Endothelial cell of umbilical vein (primary cell): Measurements from ENCODE around the gene TDRKH. TPM values are rescaled to one million over a fixed set of nuclear protein-coding genes. Genes with fewer than 3 reads are reported as not detected.

Experiments
- BruUV-seq: library from RNA; stranded (reverse); fragments of 400-500 nt; replicated peaks from 2 replicates; lab custom pipeline; 2021; lab: Mats Ljungman, UMichigan
- CTCF ChIA-PET: fragments of 300-600, 350-600 bp; sonication (Branson Sonifier 250); formaldehyde crosslinking; loops from one replicate; lab custom pipeline; 2021; ENCODE audit warnings: antibody characterized with exemption, inconsistent platforms; lab: Charles Lee
- POLR2A ChIA-PET: fragments of 300-600, 350-600 bp; sonication (Branson Sonifier 250); formaldehyde crosslinking; loops from one replicate; lab custom pipeline; 2021; ENCODE audit warnings: antibody characterized with exemption, inconsistent platforms; lab: Charles Lee
- DNase-seq: peaks from one replicate; pipeline ENCODE4 v3.0.0-alpha.2; 2011; ENCODE audit warnings: low read depth, low spot score
- FAIRE-seq: peaks from 2 replicates; lab custom pipeline; 2011; peaks lifted over from hg19 to GRCh38; lab: Jason Lieb, UNC
- H2AFZ ChIP-seq: 2 replicates; pipeline ENCODE4 v1.6.0; 2012; ENCODE audit warnings: low read depth, low read length, control low read depth, inconsistent platforms
- H3K27ac ChIP-seq: 2 replicates; pipeline ENCODE4 v1.5.1; 2011; ENCODE audit warnings: low read depth, mild to moderate bottlenecking, control low read depth, low read length, moderate library complexity; ENCODE audit not compliant: insufficient read depth
- H3K27me3 ChIP-seq, 2 experiments: 2 replicates each; pipeline versions ENCODE4 v1.6.0 to v1.6.1; 2011; ENCODE audit warnings: low read length in 2 of 2, mixed read lengths in 1 of 2; ENCODE audit not compliant: control insufficient read depth in 2 of 2, insufficient read depth in 2 of 2
- H3K36me3 ChIP-seq, 2 experiments: 2 replicates in 1 of 2; 3 replicates in 1 of 2; pipeline ENCODE4 v1.5.1; 2011; ENCODE audit warnings: low read length in 2 of 2, mild to moderate bottlenecking in 1 of 2, moderate library complexity in 1 of 2; ENCODE audit not compliant: control insufficient read depth in 2 of 2, insufficient read depth in 2 of 2; ENCODE audit errors: extremely low read depth in 1 of 2
- H3K4me1 ChIP-seq: 3 replicates; pipeline ENCODE4 v1.5.1; 2011; ENCODE audit warnings: mild to moderate bottlenecking, low read length; ENCODE audit not compliant: control insufficient read depth, insufficient read depth; ENCODE audit errors: extremely low read depth
- H3K4me2 ChIP-seq: 2 replicates; pipeline ENCODE4 v1.6.1; 2011; ENCODE audit warnings: low read length, control low read depth, mixed read lengths; ENCODE audit not compliant: insufficient read depth
- H3K4me3 ChIP-seq, 3 experiments: fragments of 200-600 bp in 1 of 3; sonication (generic), shearing (Covaris generic) in 1 of 3; replicated peaks in 1 of 3; 2 replicates each; pipeline ENCODE4 v1.5.1; 2011 to 2016; ENCODE audit warnings: control low read depth in 3 of 3, low read length in 3 of 3, mild to moderate bottlenecking in 2 of 3, inconsistent platforms in 1 of 3, low read depth in 1 of 3, moderate library complexity in 1 of 3; ENCODE audit not compliant: insufficient read depth in 1 of 3
- H3K79me2 ChIP-seq: 2 replicates; pipeline ENCODE4 v1.6.0; 2012; ENCODE audit warnings: low read length, inconsistent platforms; ENCODE audit not compliant: control insufficient read depth, insufficient read depth
- H3K9ac ChIP-seq: replicated peaks from 2 replicates; pipeline ENCODE3; 2011; ENCODE audit warnings: low read length, control low read depth; ENCODE audit not compliant: insufficient read depth; ENCODE audit errors: extremely low read depth
- H3K9me1 ChIP-seq: replicated peaks from 3 replicates; pipeline ENCODE4 v1.6.0; 2011; ENCODE audit warnings: mild to moderate bottlenecking, low read length; ENCODE audit not compliant: control insufficient read depth, insufficient read depth; ENCODE audit errors: extremely low read depth
- H3K9me3 ChIP-seq: replicated peaks from 2 replicates; pipeline ENCODE4 v1.5.1; 2012; ENCODE audit warnings: low read length, inconsistent platforms; ENCODE audit not compliant: control insufficient read depth, insufficient read depth
- H4K20me1 ChIP-seq: replicated peaks from 2 replicates; pipeline ENCODE3; 2011; ENCODE audit warnings: mild to moderate bottlenecking, low read length; ENCODE audit not compliant: control insufficient read depth, insufficient read depth; ENCODE audit errors: extremely low read depth
- GATA2 ChIP-seq: IDR thresholded peaks from 2 replicates; pipeline ENCODE4 v1.7.0; 2011; ENCODE audit warnings: low read depth, mild to moderate bottlenecking, moderate library complexity, mixed read lengths, low read length; ENCODE audit not compliant: insufficient read length, insufficient read depth
- MYC ChIP-seq: IDR thresholded peaks from one replicate; pipeline ENCODE4 v1.6.1; 2011; ENCODE audit warnings: mild to moderate bottlenecking, low read depth, low read length
- POLR2AphosphoS5 ChIP-seq: IDR thresholded peaks from 2 replicates; pipeline ENCODE4 v1.6.1; 2012; ENCODE audit warnings: low read depth, mild to moderate bottlenecking, control low read depth, low read length, moderate library complexity; ENCODE audit not compliant: insufficient read depth
- dilution Hi-C: fragments of 300-500 bp; cut with MboI; formaldehyde crosslinking; loops from one replicate; pipeline ENCODE4 v1.15.0; 2019; ENCODE audit warnings: low sequenced_read_pairs; ENCODE audit not compliant: extremely low pct_ligation_motif_present
- intact Hi-C: fragments of 100-400 bp; cut with micrococcal nuclease; formaldehyde crosslinking; loops from one replicate; pipeline ENCODE4 v1.10.0; 2022
- polyA plus RNA-seq, 4 experiments: library from polyadenylated mRNA; depleted of rRNA in 3 of 4; stranded (reverse) in 3 of 4; unstranded in 1 of 4; fragments of >200 nt; gene quantifications; 2 replicates each; pipeline versions ENCODE4 v1.2.1 to v1.2.3, GENCODE V29; 2011 to 2012; ENCODE audit warnings: missing spikeins in 1 of 4
- total RNA-seq: library from RNA; stranded (reverse); gene quantifications from 2 replicates; pipeline ENCODE4 v1.2.3, GENCODE V29; 2021
- TF ChIP-seq, protein P1 (sequence below): IDR thresholded peaks from 2 replicates; pipeline ENCODE4 v1.6.1; 2011; ENCODE audit not compliant: insufficient read depth, insufficient read length

TDRKH gene
- total and polyA plus RNA-seq, 2 donors (not counting 3 experiments of a cell fraction or from before 2014, with no cell fraction given) = 3.9 to 9.6 TPM

DNA sequence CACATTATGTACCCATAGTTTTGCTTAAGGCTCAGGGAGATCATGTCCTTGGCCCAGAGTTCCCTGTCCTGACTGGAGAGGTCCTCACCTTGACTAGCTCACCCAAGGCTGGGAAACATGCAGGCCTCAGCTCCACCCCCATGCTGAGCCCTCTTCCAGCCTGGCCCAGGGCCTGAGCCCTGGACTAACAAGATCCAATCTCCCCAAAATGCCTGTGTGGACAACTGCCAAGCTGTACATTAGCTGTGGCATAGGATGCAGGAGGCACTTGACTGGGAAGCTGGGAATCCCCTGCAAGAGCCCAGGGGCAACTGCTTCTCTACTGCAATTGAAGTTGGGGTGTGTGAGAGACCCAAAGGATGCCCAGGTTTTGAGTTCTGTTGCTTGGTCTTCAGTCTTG lies 12.9 kb upstream of the TDRKH start:
- Histone ChIP-seq H3K9me3 (no peaks in the 10 kb centered on the region), H3K27ac (no peak overlapping the region), H3K79me2 (no peaks in the 10 kb centered on the region), H3K9me1 (no peaks in the 10 kb centered on the region), H4K20me1 (no peaks in the 10 kb centered on the region), H3K9ac (no peak overlapping the region), H3K4me3 (no peak overlapping the region), H3K36me3 (no peaks in the 10 kb centered on the region), H3K4me2 (no peak overlapping the region), H3K4me1 (no peaks in the 10 kb centered on the region), H2AFZ (no peak overlapping the region), H3K27me3 (peaks cover 15 to 19% of the 10 kb centered on the region in 2 experiments)
- intact Hi-C loops = no loop called here
- FAIRE-seq (no peak), DNase-seq (no peak)
- POLR2A ChIA-PET = interaction anchor here (0.6 kb wide), 1 partner anchor 45 kb away, joined by 3 read pairs; no protein-coding TSS in a partner anchor
- no TSS peak for BruUV-seq
- TF ChIP-seq POLR2AphosphoS5 (no peak), MYC (no peak)
- dilution Hi-C loops = no loop called here
- CTCF ChIA-PET = interaction anchor here (1.2 to 2.6 kb wide), 4 partner anchors 9 to 23 kb away, joined by 3 to 7 read pairs (median 3); no protein-coding TSS in a partner anchor

DNA sequence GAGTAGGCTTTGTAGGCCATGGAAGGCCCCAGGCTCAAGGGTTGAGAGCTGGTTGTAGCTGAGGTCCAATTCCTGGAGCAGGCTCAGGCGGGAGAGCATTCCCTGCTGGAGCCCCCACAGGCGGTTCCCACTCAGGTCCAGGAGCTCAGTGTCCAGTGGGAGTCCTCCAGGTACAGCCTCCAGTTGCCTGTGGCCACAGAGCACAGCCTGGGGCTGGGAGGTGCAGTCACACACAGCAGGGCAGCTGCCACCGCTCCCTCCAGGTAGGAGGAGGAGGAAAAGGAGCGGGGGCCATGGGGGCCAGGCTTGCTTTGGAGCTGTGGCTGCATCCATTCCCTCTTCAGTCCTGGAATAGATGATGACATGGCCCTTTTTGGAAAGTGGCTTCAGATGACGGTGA lies 12.1 kb upstream of the TDRKH start:
- CTCF ChIA-PET = interaction anchor here (0.6 to 2.6 kb wide), 6 partner anchors 9 to 109 kb away, joined by 3 to 7 read pairs (median 3); no protein-coding TSS in a partner anchor

More for the DNA sequence above, 12.1 kb upstream of the TDRKH start:
- TF ChIP-seq, protein P1, sequence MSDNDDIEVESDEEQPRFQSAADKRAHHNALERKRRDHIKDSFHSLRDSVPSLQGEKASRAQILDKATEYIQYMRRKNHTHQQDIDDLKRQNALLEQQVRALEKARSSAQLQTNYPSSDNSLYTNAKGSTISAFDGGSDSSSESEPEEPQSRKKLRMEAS = no peak
- no peak for TF ChIP-seq GATA2
- no peak for TF ChIP-seq POLR2AphosphoS5
- TF ChIP-seq MYC = no peak
- Histone ChIP-seq H3K9me3 (no peaks in the 10 kb centered on the region), H3K36me3 (no peaks in the 10 kb centered on the region), H3K4me3 (no peak overlapping the region), H4K20me1 (no peaks in the 10 kb centered on the region), H3K4me1 (no peaks in the 10 kb centered on the region), H3K79me2 (no peaks in the 10 kb centered on the region), H3K27ac (no peak overlapping the region), H3K9ac (no peak overlapping the region), H3K27me3 (peaks cover 10 to 17% of the 10 kb centered on the region in 2 experiments), H2AFZ (no peak overlapping the region), H3K4me2 (no peak overlapping the region), H3K9me1 (no peaks in the 10 kb centered on the region)
- FAIRE-seq = no peak
- intact Hi-C loops (no loop called here), dilution Hi-C loops (no loop called here)
- POLR2A ChIA-PET = no interaction called here
- no peak for DNase-seq
- no TSS peak for BruUV-seq
